Astrocyte of the hippocampus (primary cell): ENCODE results near the gene PXMP2.
"Not testable (repeated sequence)": the region's sequence is repeated elsewhere in the genome, so short reads cannot be mapped to it uniquely, and the experiment has no call there.

Experiments
- DNase-seq: peaks from one replicate; pipeline ENCODE4 v3.0.0; 2011; ENCODE audit warnings: low read depth, low spot score

Gene PXMP2

DNA sequence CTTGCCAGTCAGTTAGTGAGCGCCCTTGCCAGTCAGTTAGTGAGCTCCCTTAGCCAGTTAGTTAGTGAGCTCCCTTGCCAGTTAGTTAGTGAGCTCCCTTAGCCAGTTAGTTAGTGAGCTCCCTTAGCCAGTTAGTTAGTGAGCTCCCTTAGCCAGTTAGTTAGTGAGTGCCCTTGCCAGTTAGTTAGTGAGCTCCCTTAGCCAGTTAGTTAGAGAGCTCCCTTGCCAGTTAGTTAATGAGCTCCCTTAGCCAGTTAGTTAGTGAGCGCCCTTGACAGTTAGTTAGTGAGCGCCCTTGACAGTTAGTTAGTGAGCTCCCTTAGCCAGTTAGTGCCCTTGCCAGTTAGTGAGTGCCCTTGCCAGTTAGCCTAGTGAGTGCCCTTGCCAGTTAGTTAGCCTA lies 7.5 kb downstream of the PXMP2 start:
- not testable (repeated sequence) for DNase-seq

DNA sequence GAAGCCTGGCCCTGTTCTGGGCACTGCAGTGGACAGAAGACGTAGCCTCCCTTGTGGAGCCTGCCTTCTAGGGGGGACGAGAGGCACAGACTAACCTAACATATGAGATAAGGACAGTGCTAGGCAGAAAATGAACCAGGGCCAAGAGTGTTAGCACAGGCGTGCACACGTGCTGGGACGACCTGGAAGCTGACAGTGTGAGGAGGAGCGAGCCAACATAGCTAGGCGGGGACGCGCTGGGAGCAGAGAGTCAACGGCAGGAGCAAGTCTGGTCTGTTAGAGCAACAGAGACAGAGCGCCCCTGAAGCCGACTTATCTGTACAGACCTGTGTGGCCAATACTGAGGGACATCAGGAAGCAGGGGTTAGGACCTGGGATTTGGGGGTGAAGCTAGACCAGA lies 8.0 kb downstream of the PXMP2 start:
- no peak for DNase-seq

DNA sequence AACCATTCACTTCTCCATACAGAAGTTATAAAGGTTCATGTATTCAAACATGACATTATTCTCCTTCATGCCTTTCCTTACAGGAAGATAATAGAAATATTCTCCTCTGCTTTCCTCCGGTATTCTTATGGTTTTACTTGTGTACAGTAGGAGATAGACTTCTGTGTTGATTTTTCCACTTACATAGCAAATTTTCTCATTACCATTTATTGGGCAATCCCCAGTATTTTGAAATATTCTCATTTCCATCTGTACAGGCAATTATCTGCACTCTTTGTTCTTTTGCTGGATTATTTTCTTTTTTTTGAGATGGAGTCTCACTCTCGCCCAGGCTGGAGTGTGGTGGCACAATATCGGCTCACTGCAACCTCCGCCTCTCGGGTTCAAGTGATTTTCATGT lies 11.0 kb downstream of the PXMP2 start:
- no peak for DNase-seq

GRCh38 chr12:132700212-132700822 lies 12.9 kb downstream of the PXMP2 start:
- DNase-seq, result peak; percentile 76

DNA sequence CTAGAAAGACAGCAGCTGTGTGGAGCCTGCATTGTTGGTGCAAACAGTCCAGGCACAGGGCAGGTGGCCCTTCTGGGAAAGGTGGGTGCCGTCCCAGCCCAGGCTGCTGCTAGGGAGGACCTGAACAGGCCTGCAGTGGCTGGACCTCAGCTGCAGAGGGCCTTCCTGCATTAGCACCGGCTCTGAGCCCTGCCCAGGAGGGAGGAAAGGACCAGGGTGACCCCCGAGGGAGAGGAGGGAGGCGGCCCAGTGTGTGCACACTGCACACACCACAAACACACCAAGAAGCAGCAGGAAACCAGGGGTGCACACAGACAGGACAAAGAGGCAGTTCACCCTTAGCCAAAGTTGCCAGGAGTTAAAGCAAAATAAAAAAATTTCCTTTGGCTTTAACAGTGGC lies 15.3 kb downstream of the PXMP2 start:
- DNase-seq, result no peak

DNA sequence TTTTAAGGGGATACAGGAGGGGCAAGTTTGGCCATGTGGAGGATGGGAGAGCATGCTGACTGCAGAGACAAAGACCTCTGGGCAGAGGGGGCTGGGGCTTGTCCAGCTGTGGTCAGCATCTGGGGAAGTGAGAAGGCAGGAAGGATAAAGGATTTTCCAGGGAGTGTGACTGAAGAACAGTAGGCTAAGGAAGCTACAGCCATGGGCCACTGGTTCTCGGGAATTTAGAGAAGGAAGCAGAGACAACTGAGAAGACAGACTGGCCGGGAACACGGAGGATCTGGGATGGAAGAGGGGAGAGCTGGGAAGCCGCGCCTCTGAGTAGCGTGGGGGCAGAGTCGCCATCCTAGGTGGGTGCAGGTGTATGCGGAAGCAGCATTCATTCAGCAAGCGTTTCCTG lies 16.3 kb downstream of the PXMP2 start:
- DNase-seq, result no peak

DNA sequence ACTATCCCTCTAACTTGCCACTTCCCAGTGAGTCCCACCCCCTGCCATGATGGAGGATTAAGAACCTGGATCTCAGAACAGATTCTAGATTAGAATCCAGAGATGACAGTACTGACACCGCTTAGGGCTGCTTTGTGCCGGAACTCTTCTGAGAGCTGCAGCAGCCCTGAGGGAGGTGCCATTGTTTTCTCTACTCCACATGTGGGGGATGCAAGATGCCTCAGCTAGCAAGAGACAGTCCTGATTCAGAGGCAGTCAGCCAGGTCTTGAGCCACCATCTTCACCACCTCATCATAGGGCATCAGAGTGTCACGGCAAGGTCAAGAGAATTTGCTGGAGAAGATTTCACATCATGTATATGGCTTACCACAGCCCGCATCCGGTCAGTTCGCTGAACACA lies 19.9 kb downstream of the PXMP2 start:
- DNase-seq, result no peak

GRCh38 chr12:132708150-132708549 lies 20.8 kb downstream of the PXMP2 start:
- no peak for DNase-seq

- no peak for DNase-seq
Measured at GRCh38 chr12:132710043-132710404, 22.6 kb downstream of the PXMP2 start.

- DNase-seq, result peak; percentile 94
Measured at GRCh38 chr12:132710405-132711079, 23.2 kb downstream of the PXMP2 start, which contains the start of gene PGAM5. TSS of gene PGAM5 (plus strand) at chr12:132710842. CDS start at chr12:132710877, 35 bp downstream.

DNA sequence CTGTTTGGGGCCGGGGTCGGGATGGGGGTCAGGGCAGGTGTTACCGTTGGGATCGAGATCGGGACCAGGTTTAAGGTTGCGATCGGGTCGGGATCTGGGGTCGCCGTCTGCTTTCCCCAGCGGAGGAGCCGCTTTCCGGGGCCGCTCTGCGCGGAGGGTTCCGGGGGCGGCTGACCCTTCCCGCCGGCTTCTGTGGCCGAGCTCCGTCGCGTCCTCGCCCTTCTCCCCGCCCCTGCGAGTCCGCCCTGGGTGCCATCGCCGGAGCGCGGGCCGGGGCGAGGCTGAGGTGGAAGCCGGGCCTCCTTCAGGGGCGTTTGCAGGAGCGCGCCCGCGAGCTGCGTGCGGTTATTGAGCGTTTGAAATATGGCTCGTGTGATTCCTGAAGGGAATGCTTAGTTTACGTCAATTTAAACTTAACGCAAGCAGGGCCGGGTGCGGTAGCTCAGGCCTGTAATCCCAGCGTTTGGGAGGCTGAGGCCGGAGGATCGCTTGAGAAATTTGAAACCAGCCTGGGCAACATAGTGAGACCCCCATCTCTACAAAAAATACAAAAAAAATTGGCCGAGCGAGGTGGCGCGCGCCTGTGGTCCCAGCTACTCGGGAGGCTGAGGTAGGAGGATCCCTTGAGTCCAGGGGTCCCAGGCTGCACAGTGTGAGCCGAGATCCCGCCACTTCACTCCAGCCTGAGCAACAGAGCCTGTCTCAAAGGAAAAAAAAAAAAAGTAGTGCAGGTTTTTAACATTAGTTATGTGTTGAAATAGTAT lies 23.9 kb downstream of the PXMP2 start:
- peak; percentile 45 for DNase-seq

GRCh38 chr12:132713123-132713522 lies 25.7 kb downstream of the PXMP2 start:
- DNase-seq, result no peak

GRCh38 chr12:132715874-132716273 lies 28.5 kb downstream of the PXMP2 start:
- DNase-seq, result no peak

- no peak for DNase-seq
Measured at GRCh38 chr12:132716356-132716755, 29.0 kb downstream of the PXMP2 start.

GRCh38 chr12:132717011-132717410 lies 29.6 kb downstream of the PXMP2 start:
- no peak for DNase-seq

DNA sequence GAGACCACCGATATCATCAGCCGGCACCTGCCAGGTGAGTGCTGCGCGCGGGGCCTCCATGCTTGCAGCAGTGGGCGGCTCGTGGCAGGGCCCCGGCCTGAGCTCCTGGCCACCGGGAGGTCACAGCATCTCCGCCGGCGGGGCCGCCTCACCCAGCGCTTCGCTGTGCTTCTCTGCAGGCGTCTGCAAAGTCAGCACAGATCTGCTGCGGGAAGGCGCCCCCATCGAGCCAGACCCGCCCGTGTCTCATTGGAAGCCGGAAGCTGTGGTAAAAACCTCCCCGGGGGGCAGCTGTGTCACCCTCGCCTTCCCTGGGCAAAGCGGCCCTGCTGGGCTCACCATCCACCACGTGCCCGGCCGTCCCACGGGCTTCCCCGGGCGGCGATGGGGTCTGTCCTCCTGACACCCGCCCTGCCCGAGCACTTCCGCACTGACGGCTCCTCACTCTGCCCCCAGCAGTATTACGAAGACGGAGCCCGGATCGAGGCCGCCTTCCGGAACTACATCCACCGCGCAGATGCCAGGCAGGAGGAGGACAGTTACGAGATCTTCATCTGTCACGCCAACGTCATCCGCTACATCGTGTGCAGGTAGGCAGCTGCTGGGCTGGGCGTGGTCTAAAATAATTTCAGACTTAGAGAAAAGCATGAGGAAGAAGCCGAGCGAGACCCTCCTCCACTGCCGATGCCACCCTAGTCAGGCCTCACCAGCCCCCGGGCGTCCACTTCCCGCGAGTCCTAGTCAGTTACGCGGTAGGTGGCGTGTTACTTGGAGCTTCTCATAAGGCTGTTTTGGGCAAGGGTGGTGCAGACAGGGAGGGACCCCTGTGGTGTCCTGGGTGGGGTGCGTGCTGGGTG lies 30.4 kb downstream of the PXMP2 start:
- no peak for DNase-seq

- no peak for DNase-seq
Measured at GRCh38 chr12:132718644-132719043, 31.3 kb downstream of the PXMP2 start.

DNA sequence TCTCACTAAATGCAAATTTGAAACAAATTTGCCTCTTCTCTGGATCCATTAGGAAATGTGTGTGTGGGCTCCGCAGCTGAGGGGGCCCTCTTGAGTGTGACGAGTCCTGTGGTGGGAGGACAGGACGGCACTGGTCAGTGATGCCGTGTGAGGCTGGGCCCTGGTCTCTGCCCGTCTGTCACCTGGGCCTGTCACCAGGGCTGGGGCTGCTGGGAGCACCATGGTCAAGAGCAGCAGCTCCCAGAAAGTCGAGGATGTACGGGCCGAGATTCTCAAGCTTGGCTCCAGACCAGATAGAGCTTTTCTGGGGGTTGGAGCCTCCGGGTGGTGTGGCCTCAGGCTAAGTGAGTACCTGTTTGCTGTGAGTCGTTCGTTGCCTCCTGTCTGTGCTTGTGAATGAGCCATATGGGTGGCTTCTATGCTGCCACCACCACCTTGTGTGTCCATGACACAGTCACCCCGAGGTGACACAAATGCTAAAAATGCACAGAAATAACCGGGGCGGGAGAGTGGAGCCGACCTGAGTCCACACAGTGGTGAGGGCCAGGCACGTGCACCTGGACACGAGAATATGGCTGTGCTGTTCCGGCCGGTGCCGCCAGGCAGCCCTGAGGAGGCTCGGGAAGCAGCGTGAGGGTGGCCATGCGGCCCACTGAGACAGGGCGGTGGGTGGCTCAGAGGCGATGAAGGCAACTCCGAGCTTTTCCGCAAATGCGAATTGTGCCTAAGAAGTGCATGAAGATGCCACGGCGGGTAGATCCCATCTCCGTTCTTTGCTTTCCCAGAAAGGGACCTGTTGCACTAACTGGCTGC lies 32.0 kb downstream of the PXMP2 start:
- no peak for DNase-seq

GRCh38 chr12:132719954-132720324 lies 32.6 kb downstream of the PXMP2 start:
- no peak for DNase-seq

- DNase-seq, result no peak
Measured at GRCh38 chr12:132720606-132721345, 33.4 kb downstream of the PXMP2 start.
